ENCODE measurements around the gene OR8J1. TPM values are rescaled to one million over a fixed set of nuclear protein-coding genes. Genes with fewer than 3 reads are reported as not detected.

OR8J1 gene
- total and polyA plus RNA-seq, 2 of the 8 experiments (the other 6 are each of a cell fraction or from before 2014, with no cell fraction given) = not detected

DNA sequence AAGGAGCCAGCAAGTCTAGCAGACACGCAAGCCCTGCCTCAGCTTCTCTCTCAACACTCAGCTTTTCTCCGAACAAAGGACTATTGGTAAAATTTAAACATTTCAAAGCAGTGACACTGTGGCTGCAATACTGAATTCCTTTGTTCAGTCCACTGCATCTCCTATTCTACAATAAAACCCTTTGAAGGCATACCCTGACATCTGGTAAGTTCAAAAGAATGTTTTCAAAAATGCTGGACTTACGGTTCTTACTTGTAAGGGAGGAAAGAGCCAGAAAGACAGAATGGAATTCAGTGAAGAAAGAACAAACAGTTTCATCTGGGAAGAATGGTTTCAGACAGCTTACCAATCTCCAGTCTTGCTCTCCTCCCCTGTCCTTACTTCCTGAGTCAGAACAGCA, 20.9 kb upstream of the OR8J1 start:
- POLR2A ChIA-PET (ENCODE audit: partially characterized antibody) = no interaction called here
- no peak overlapping the region for H3K4ac ChIP-seq (replicated peaks; ENCODE audit: insufficient read length, low read depth, low read length)
- TF ChIP-seq TEAD4 (IDR thresholded peaks at IDR 0.05; ENCODE audit: low read depth, low read length) (no peak), TBP (IDR thresholded peaks at IDR 0.05; ENCODE audit: low read depth, low read length) (no peak), ASH2L (IDR thresholded peaks at IDR 0.05; ENCODE audit: low read length) (no peak), KDM4A (IDR thresholded peaks at IDR 0.05; ENCODE audit: low read depth, low read length, severe bottlenecking) (no peak), YY1 (IDR thresholded peaks at IDR 0.05; ENCODE audit: low read depth, low read length) (no peak), SIN3A (conservative IDR thresholded peaks at IDR 0.05 in 1 of 2, IDR thresholded peaks at IDR 0.05 in 1 of 2; ENCODE audit: low read depth in 1 of 2, low read length in 2 of 2) (no peak), CBX5 (IDR thresholded peaks at IDR 0.05; ENCODE audit: low read depth, low read length) (no peak), FOSL1 (IDR thresholded peaks at IDR 0.05; ENCODE audit: insufficient read depth, low read depth, low read length) (no peak), TCF12 (IDR thresholded peaks at IDR 0.05; ENCODE audit: low read depth, low read length) (no peak), BCL11A (IDR thresholded peaks at IDR 0.05; ENCODE audit: low read depth in 2 of 2, low read length in 2 of 2) (no peak), CHD2 (IDR thresholded peaks at IDR 0.05; ENCODE audit: low read length) (no peak), EZH2 (IDR thresholded peaks at IDR 0.05; ENCODE audit: low read depth, low read length, severe bottlenecking) (no peak), POU5F1 (IDR thresholded peaks at IDR 0.05; ENCODE audit: low read depth, low read length) (no peak), SRF (IDR thresholded peaks at IDR 0.05; ENCODE audit: low read depth, low read length) (no peak)
- TF ChIP-seq, protein P1, sequence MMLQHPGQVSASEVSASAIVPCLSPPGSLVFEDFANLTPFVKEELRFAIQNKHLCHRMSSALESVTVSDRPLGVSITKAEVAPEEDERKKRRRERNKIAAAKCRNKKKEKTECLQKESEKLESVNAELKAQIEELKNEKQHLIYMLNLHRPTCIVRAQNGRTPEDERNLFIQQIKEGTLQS (IDR thresholded peaks at IDR 0.05; ENCODE audit: insufficient read depth, low read depth, low read length) = no peak

More for the DNA sequence above, 20.9 kb upstream of the OR8J1 start:
- Histone ChIP-seq H2BK20ac (ENCODE audit: low read length) (no peak overlapping the region), H3K23ac (ENCODE audit: insufficient read length) (no peak overlapping the region), H2AK5ac (ENCODE audit: low read depth, low read length) (no peak overlapping the region), H3K4me3 (ENCODE audit: extremely low read depth in 1 of 4, insufficient read depth in 2 of 4, low read depth in 3 of 4, low read length in 4 of 4) (no peak overlapping the region), H2BK120ac (replicated peaks; ENCODE audit: low read depth, low read length) (no peak overlapping the region), H3K79me1 (ENCODE audit: low read depth, low read length) (no peaks in the 10 kb centered on the region), H3K18ac (ENCODE audit: extremely low read depth, low read length) (no peak overlapping the region), H3K23me2 (ENCODE audit: low read depth, low read length) (no peaks in the 10 kb centered on the region), H2BK15ac (ENCODE audit: low read length) (no peak overlapping the region), H3K36me3 (ENCODE audit: control insufficient read depth in 2 of 4, insufficient read depth in 4 of 4, low read length in 3 of 4) (no peaks in the 10 kb centered on the region; a peak in 1 of 8 replicates), H4K5ac (ENCODE audit: insufficient read length, low read depth, low read length) (no peak overlapping the region), H3K9me3 (ENCODE audit: insufficient read depth in 2 of 2, low read depth in 1 of 2, low read length in 1 of 2) (peaks cover 2 to 7% of the 10 kb centered on the region in 2 experiments; a peak in 1 of 4 replicates), H2BK12ac (ENCODE audit: low read depth, low read length) (no peak overlapping the region), H3K4me2 (ENCODE audit: insufficient read depth in 1 of 2, low read depth in 2 of 2, low read length in 2 of 2) (no peak overlapping the region), H2BK5ac (ENCODE audit: low read depth, low read length) (no peak overlapping the region), H3K56ac (replicated peaks; ENCODE audit: insufficient read length, low read depth, low read length) (no peak overlapping the region), H4K20me1 (replicated peaks in 1 of 2; ENCODE audit: control insufficient read depth in 1 of 2, insufficient read depth in 2 of 2, low read length in 2 of 2) (no peaks in the 10 kb centered on the region), H3K79me2 (ENCODE audit: control insufficient read depth in 1 of 2, insufficient read depth in 2 of 2, low read length in 2 of 2) (no peaks in the 10 kb centered on the region), H3K27me3 (replicated peaks in 1 of 4; ENCODE audit: control insufficient read depth in 3 of 4, extremely low read depth in 1 of 4, insufficient read depth in 3 of 4, low read length in 3 of 4) (no peaks in the 10 kb centered on the region), H3K9ac (replicated peaks in 1 of 4; ENCODE audit: extremely low read depth in 1 of 4, low read depth in 3 of 4, low read length in 3 of 4) (no peak overlapping the region), H3K4me1 (replicated peaks in 1 of 4; ENCODE audit: control insufficient read depth in 3 of 4, insufficient read depth in 4 of 4, low read length in 3 of 4) (peaks cover 0 to 6% (median 0%) of the 10 kb centered on the region in 4 experiments; a peak in 1 of 7 replicates), H2AFZ (ENCODE audit: low read length) (no peak overlapping the region), H4K8ac (ENCODE audit: extremely low read depth, insufficient read depth, low read length) (no peak overlapping the region), H4K91ac (replicated peaks; ENCODE audit: insufficient read length, low read length) (no peak overlapping the region), H3K14ac (ENCODE audit: insufficient read length) (no peak overlapping the region), H3K27ac (ENCODE audit: low read depth, low read length) (no peak overlapping the region)
- no peak for DNase-seq (ENCODE audit: low read depth in 1 of 2, low spot score in 2 of 2)
- CTCF ChIA-PET (ENCODE audit: partially characterized antibody) = no interaction called here
- 90% methylated on average over 3 of the region's 3 CpGs; no CpG with 5 or more reads in 1 of the 2 experiments for WGBS, 2 experiments (ENCODE audit: extremely low coverage in 1 of 2, insufficient coverage in 1 of 2, insufficient read length in 1 of 2, insufficient replicate concordance in 2 of 2, low coverage in 1 of 2, low lambda C conversion rate in 2 of 2, missing lambda C conversion rate in 1 of 2)
- FAIRE-seq = no peak

Data from H1 (cell line).